Immature natural killer cell (primary cell): ENCODE data around the gene C14orf180. TPM values are rescaled to one million over a fixed set of nuclear protein-coding genes. Genes with fewer than 3 reads are reported as not detected.

Source experiments
- DNase-seq, 3 donors: peaks; one replicate each; pipeline ENCODE4 v3.0.0; 2022; ENCODE audit warnings: mixed read lengths in 1 of 3
- H3K27ac Mint-ChIP-seq, 6 donors: one replicate each; pipeline ENCODE4 v1.8.0; 2020; ENCODE audit warnings: mixed read lengths in 6 of 6, mild to moderate bottlenecking in 5 of 6, inconsistent platforms in 4 of 6, moderate library complexity in 3 of 6
- H3K27me3 Mint-ChIP-seq, 3 donors: one replicate each; pipeline ENCODE4 v1.8.0; 2020 to 2021; ENCODE audit warnings: low read depth in 3 of 3, mild to moderate bottlenecking in 3 of 3, mixed read lengths in 3 of 3, moderate library complexity in 3 of 3, inconsistent platforms in 1 of 3
- H3K36me3 Mint-ChIP-seq, 3 donors: one replicate each; pipeline ENCODE4 v1.8.0; 2020; ENCODE audit warnings: mixed read lengths in 3 of 3, inconsistent platforms in 2 of 3, mild to moderate bottlenecking in 2 of 3
- H3K4me1 Mint-ChIP-seq, 2 donors: one replicate each; pipeline ENCODE4 v1.8.0; 2020; ENCODE audit warnings: inconsistent platforms in 2 of 2, mild to moderate bottlenecking in 2 of 2, mixed read lengths in 2 of 2, moderate library complexity in 1 of 2
- H3K4me3 Mint-ChIP-seq, 5 donors: one replicate each; pipeline ENCODE4 v1.8.0; 2020; ENCODE audit warnings: mild to moderate bottlenecking in 5 of 5, mixed read lengths in 5 of 5, inconsistent platforms in 3 of 5, moderate library complexity in 3 of 5
- H3K9me3 Mint-ChIP-seq, 6 donors: one replicate each; pipeline ENCODE4 v1.8.0; 2020; ENCODE audit warnings: mild to moderate bottlenecking in 6 of 6, mixed read lengths in 6 of 6, inconsistent platforms in 4 of 6, moderate library complexity in 3 of 6
- polyA plus RNA-seq, 3 donors: library from polyadenylated mRNA; unstranded; fragments of 300-500 nt; fragmentation: Illumina TruSeq; gene quantifications; one replicate each; pipeline ENCODE4 v1.2.3, GENCODE V29; 2021

Gene C14orf180
- polyA plus RNA-seq, 3 donors from 2014 or later: not detected

- Mint-ChIP-seq H3K36me3 (no peaks in the 10 kb centered on the region), H3K27ac (no peak overlapping the region), H3K4me3 (no peak overlapping the region), H3K4me1 (no peaks in the 10 kb centered on the region), H3K27me3 (peaks cover 0 to 4% (median 4%) of the 10 kb centered on the region in 3 donors), H3K9me3 (no peaks in the 10 kb centered on the region)
- no peak for DNase-seq
Measured at GRCh38 chr14:104561632-104562495, 17.7 kb upstream of the C14orf180 start.

DNA sequence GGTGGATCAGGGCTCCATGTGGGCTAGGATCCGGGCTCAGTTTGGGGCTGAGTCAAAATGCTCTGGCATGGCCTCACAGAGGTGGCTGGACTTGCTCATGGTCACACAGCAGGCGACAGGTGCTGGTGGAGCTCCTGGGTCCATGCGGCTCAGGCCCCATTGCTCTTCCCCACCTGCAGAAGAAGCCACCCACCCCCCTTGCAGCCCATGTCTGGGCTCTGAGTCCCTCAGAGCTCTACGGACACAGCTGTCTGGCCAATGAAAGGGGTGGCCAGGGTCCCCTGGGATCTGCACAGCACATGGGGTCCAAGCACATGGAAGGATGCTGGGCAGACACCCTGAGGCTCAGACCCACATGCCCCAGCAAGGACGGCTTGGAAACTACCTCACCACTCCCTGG lies 17.0 kb upstream of the C14orf180 start:
- no peak overlapping the region for H3K27ac Mint-ChIP-seq
- DNase-seq: no peak
- H3K9me3 Mint-ChIP-seq: no peaks in the 10 kb centered on the region
- H3K36me3 Mint-ChIP-seq: no peaks in the 10 kb centered on the region
- H3K4me1 Mint-ChIP-seq: no peaks in the 10 kb centered on the region
- no peak overlapping the region for H3K4me3 Mint-ChIP-seq
- H3K27me3 Mint-ChIP-seq: peaks cover 0 to 4% (median 4%) of the 10 kb centered on the region in 3 donors

DNA sequence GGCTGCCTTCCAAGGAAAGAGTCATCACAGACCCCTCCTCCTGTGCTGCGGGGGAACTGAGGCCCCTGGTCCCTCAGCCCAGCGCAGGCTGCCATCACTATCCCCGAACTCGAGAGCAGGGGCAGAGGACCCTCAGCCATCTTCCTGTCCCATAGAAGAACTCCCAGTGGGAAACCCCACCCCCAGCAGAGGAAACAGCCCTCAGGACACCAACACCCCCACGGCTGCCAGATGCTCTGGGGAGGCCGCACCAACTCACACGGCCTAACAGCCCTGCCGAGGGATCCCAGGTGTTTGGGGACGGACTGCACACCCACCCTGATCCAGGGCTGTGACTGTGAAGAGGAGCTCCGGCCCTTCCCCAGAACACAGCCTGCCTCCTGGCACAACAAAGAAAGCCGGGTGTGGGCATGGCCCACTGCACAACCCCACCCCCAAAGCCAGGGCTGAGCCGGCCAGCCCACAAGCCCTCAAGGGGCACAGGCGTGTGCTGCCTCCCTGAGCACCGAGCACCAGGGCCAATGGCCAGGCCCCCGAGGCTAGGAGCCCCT lies 16.3 kb upstream of the C14orf180 start:
- H3K9me3 Mint-ChIP-seq: no peaks in the 10 kb centered on the region
- DNase-seq: no peak
- no peaks in the 10 kb centered on the region for H3K36me3 Mint-ChIP-seq
- H3K4me3 Mint-ChIP-seq: no peak overlapping the region
- no peaks in the 10 kb centered on the region for H3K4me1 Mint-ChIP-seq
- H3K27ac Mint-ChIP-seq: no peak overlapping the region
- peaks cover 0 to 4% (median 4%) of the 10 kb centered on the region in 3 donors for H3K27me3 Mint-ChIP-seq

GRCh38 chr14:104563742-104564615 lies 15.6 kb upstream of the C14orf180 start:
- Mint-ChIP-seq H3K36me3 (no peaks in the 10 kb centered on the region), H3K4me3 (no peak overlapping the region), H3K27ac (no peak overlapping the region), H3K27me3 (peaks cover 0 to 4% (median 4%) of the 10 kb centered on the region in 3 donors), H3K9me3 (no peaks in the 10 kb centered on the region), H3K4me1 (no peaks in the 10 kb centered on the region)
- peak; percentile 46 to 54 (median 47) for DNase-seq

DNA sequence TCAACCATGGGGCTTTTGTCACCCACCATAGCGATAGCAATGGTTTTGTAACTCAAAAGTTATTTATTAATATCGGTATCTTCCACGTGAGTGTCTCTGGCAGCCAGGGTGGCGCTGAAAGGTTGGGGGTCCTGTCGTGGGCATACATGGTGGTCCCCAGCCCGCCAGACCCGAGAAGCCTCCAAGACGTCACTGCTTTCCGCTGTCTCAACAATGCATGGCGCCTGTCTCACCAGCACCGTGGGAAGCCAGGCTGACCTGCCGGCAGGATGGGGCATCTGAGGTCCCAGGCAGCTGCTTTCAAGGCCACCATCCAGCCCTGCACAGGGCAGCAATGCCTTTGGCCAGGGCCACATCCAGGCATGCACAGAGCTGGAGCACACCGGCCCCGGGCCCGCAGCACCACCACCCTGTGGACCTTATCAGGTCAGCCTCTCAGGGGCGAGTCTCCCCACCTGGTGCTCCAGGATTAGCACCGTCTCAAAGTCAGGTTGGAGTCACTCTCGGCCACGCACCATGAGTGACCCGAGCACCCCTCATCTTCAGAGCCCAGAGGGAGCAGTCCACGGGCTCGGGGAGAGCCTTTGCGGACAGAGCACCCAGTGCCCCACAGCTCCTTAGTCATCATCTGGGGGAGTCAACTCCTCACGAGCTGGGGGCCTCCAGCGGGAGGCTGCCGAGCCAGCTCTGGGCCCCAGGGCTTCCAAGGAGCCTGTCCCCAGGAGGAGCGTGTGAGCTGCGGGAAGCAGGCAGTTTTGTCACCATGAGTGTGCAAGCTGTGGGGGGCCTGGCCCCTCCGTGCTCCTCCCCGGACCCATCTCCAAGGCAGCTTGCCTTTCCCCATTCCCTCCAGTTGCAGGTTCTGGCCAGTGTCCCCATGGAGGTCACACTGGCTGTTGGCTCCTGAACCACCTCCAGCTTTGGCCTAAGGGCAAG lies 14.6 kb upstream of the C14orf180 start:
- no peaks in the 10 kb centered on the region for H3K36me3 Mint-ChIP-seq
- no peaks in the 10 kb centered on the region for H3K9me3 Mint-ChIP-seq
- DNase-seq: no peak
- no peak overlapping the region for H3K27ac Mint-ChIP-seq
- H3K27me3 Mint-ChIP-seq: peaks cover 0 to 4% (median 4%) of the 10 kb centered on the region in 3 donors
- H3K4me3 Mint-ChIP-seq: no peak overlapping the region
- no peaks in the 10 kb centered on the region for H3K4me1 Mint-ChIP-seq

DNA sequence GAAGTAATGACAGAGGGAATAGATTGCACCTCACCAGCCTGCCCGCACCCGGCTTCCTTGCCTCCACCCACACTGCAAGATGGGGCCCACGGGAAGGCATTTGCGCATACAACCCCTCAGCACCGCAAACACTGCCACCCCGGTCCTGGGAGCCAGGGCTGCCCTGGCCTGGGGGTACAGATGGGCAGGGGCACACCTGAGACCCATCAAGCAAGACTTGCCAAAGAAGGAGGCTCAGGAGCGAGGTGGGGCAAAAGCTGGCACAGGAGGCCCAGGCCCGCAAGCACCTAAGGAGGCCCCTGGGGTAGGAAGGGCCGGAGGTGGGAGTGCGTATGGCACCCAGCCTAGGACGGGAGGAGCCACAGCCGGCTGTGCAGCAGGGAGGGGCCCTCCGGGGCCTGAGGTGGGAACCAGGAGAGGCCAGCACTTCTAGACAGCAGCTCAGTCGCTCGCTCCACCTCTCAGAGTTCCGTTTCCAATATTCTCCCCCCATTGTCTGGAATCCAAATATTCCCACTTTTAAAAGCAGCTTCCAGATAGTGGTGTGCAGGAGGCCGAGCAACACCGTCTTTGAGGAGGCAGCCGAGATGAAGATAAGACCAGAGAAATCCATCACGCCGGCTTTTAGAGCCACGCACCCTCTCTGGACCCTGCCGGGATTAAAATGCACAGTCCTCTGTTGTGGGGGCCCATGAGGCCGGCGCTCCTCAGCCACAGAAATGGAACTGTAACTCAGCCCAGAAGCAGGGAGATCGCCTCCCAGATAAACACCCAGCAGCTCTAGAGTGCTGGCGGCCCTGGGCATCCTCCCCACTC lies 12.2 kb upstream of the C14orf180 start:
- DNase-seq: no peak
- no peaks in the 10 kb centered on the region for H3K4me1 Mint-ChIP-seq
- no peaks in the 10 kb centered on the region for H3K36me3 Mint-ChIP-seq
- H3K4me3 Mint-ChIP-seq: no peak overlapping the region
- H3K27ac Mint-ChIP-seq: no peak overlapping the region
- no peaks in the 10 kb centered on the region for H3K9me3 Mint-ChIP-seq
- peaks cover 0 to 4% (median 0%) of the 10 kb centered on the region in 3 donors for H3K27me3 Mint-ChIP-seq

DNA sequence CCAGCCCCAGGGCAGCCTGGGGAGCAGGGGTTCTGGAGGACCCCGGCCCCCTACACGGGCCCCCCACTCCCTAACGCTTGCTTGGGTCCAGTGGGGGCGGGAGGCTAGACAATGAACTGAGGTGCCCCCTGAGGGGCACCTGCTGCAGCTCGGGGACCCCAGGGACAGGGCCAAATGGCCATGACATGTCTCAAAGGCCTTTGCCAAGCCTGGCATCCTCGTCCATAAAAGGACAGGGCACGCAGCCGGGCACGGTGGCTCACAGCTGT lies 11.7 kb upstream of the C14orf180 start:
- DNase-seq: no peak
- Mint-ChIP-seq H3K36me3 (no peaks in the 10 kb centered on the region), H3K27me3 (peaks cover 0 to 4% (median 0%) of the 10 kb centered on the region in 3 donors), H3K9me3 (no peaks in the 10 kb centered on the region), H3K27ac (no peak overlapping the region), H3K4me3 (no peak overlapping the region), H3K4me1 (no peaks in the 10 kb centered on the region)

DNA sequence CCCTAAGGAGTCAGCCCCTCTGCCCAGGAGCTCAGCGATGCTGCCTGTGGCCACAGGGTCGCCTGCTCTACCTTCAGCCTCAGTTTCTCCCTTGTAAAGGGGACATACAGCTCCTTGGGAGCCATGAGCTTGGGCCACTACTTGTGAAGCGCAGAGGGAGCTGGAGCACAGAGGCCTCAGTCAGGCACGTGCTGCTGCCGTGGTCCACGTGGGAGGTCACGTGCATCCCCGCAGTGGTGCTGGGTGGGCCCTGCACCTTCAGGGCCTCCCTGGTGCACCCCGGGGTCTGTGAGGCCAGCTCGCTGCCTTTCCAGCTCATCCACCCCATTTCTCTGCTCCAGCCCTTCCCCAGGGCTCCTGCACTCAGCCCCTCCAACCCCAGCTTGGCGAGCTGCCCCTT lies 10.9 kb upstream of the C14orf180 start:
- no peak overlapping the region for H3K4me3 Mint-ChIP-seq
- H3K9me3 Mint-ChIP-seq: no peaks in the 10 kb centered on the region
- H3K27ac Mint-ChIP-seq: no peak overlapping the region
- H3K4me1 Mint-ChIP-seq: no peaks in the 10 kb centered on the region
- DNase-seq: no peak
- peaks cover 0 to 4% (median 0%) of the 10 kb centered on the region in 3 donors for H3K27me3 Mint-ChIP-seq
- H3K36me3 Mint-ChIP-seq: no peaks in the 10 kb centered on the region

GRCh38 chr14:104569435-104569834 lies 10.1 kb upstream of the C14orf180 start:
- H3K36me3 Mint-ChIP-seq: no peaks in the 10 kb centered on the region
- DNase-seq: no peak
- H3K27me3 Mint-ChIP-seq: peaks cover 0 to 4% (median 1%) of the 10 kb centered on the region in 3 donors
- no peaks in the 10 kb centered on the region for H3K9me3 Mint-ChIP-seq
- no peaks in the 10 kb centered on the region for H3K4me1 Mint-ChIP-seq
- H3K4me3 Mint-ChIP-seq: no peak overlapping the region
- H3K27ac Mint-ChIP-seq: no peak overlapping the region

DNA sequence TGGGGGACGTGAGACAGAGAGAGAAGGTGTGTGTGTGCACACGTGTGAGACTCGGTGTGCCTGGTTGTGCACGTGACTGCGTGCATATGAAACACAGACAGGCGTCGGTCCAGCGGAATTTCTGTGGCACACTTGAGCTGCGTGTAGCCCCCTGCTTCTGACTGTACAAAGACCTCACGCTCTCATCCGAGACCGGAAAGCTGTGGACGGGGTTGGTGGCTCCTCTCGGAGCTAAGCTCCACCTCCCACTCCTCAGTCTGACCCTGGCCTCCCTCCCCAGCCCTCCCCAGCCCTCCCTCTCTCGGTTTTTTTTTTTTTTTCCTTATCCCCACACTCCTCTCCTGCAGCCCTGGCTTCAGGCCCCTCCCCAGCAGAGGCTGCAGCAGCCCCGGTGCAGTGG lies 8.3 kb upstream of the C14orf180 start:
- no peaks in the 10 kb centered on the region for H3K4me1 Mint-ChIP-seq
- peaks cover 0 to 4% (median 3%) of the 10 kb centered on the region in 3 donors for H3K27me3 Mint-ChIP-seq
- H3K9me3 Mint-ChIP-seq: no peaks in the 10 kb centered on the region
- DNase-seq: no peak
- no peak overlapping the region for H3K27ac Mint-ChIP-seq
- no peaks in the 10 kb centered on the region for H3K36me3 Mint-ChIP-seq
- no peak overlapping the region for H3K4me3 Mint-ChIP-seq

GRCh38 chr14:104572024-104572626 lies 7.4 kb upstream of the C14orf180 start:
- Mint-ChIP-seq H3K4me3 (no peak overlapping the region), H3K27me3 (peaks cover 0 to 3% (median 2%) of the 10 kb centered on the region in 3 donors), H3K36me3 (no peaks in the 10 kb centered on the region), H3K9me3 (no peaks in the 10 kb centered on the region), H3K4me1 (no peaks in the 10 kb centered on the region), H3K27ac (no peak overlapping the region)
- DNase-seq: no peak

DNA sequence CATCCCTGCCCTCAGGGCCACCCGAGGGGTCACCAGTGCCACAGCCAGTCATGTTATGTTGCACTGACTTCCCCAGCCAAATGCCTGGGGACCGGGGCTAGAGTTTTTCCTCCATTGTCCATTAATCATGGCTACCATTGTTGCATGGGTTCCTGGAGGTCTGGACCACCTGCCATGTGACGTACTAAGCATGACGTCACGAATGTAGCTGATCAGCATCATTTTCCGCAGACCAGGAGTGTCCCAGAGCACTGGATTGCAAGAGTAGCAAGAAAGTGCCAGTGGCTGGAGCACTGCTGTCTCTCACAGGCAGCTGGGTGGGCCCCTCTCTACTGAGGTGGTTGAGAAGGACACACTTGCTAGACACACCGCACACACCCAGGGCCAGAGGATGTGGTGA lies 6.9 kb upstream of the C14orf180 start:
- H3K4me1 Mint-ChIP-seq: no peaks in the 10 kb centered on the region
- H3K27ac Mint-ChIP-seq: no peak overlapping the region
- no peaks in the 10 kb centered on the region for H3K36me3 Mint-ChIP-seq
- DNase-seq: no peak
- no peak overlapping the region for H3K4me3 Mint-ChIP-seq
- H3K27me3 Mint-ChIP-seq: peaks cover 0 to 3% (median 2%) of the 10 kb centered on the region in 3 donors
- H3K9me3 Mint-ChIP-seq: no peaks in the 10 kb centered on the region
